ENCODE data around the gene ZNF513. TPM values are rescaled to one million over a fixed set of nuclear protein-coding genes. Genes with fewer than 3 reads are reported as not detected.

Gene ZNF513
- total and polyA plus RNA-seq, 2 donors (not counting 1 experiment from before 2014, with no cell fraction given) = 29.0 to 36.8 TPM

DNA sequence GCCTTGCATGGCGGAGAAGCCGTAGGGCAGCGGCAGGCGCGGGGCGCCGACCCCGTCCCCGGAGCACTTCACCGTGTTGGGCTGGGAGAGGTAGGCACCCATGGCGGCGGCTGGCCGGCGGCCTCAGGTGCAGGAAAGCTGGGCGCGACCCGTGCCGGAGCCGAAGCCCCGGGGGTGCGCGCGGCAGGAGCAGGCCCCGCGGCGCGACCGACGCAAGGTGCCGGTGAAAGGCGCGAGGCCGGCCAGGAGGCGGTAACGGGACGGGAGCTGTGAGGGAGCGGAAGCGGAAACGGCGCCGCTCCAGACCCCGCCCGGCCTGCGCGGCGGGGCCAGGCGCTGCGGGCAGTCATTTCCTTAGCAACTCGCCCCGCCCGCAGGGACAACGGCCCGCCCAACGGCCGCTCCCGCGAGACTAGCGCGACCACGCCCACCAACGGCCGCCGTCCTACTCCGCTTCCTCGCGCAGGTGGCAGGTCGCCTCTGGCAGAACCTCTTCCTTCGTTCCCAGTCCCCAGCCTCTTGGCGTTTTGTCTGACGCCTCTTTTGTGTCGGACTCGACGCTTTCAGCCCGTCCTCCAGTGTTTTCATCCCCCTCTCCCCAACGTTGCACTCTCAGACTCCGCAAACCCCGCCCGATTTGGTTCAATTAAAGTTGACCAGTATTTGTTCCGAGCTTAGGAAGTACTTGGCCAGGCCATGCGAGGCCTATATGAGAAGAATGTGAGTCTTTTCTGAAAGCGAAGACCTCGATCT is 29.0 kb upstream of the ZNF513 start, which contains the start of gene PPM1G:
Gene PPM1G, minus strand, starts transcription at position 271 of the 753 bp plus-strand sequence. Its CDS starts 169 bp downstream, at position 102.
- Mint-ChIP-seq H3K9me3 (ENCODE audit: insufficient read depth) (no peaks in the 10 kb centered on the region), H3K4me1 (peaks cover 26% of the 10 kb centered on the region), H3K27me3 (peaks cover 13% of the 10 kb centered on the region), H3K27ac (peak within 1 kb of the TSS; percentile 90), H3K4me3 (peak within 1 kb of the TSS; percentile 87)
- no peaks in the 10 kb centered on the region for H3K9me3 ChIP-seq (ENCODE audit: control extremely low read depth in 1 of 3, control insufficient read depth in 2 of 3, insufficient read depth in 1 of 3, low read length in 2 of 3)
- H3K27me3 ChIP-seq (replicated peaks in 1 of 4; ENCODE audit: control extremely low read depth in 1 of 4, control insufficient read depth in 3 of 4, insufficient read depth in 4 of 4, low read length in 3 of 4) = no peaks in the 10 kb centered on the region
- peaks cover 12% of the 10 kb centered on the region for H4K20me1 ChIP-seq (ENCODE audit: control insufficient read depth, insufficient read depth, low read length, poor library complexity, severe bottlenecking)
- H3K9ac ChIP-seq (ENCODE audit: low read length) = peak within 1 kb of the TSS; percentile 97
- ChIA-PET CTCF (interaction anchor here (1.0 to 2.6 kb wide), 7 partner anchors 16 to 53 kb away, joined by 3 to 31 read pairs (median 4); partner anchors contain the start of genes GTF3C2, NRBP1 and ZNF513), POLR2A (interaction anchor here (0.5 to 2.1 kb wide), 8 partner anchors 14 to 222 kb away, joined by 3 to 28 read pairs (median 5); partner anchors contain the start of genes CCDC121, EIF2B4, GPN1 and NRBP1)
- DNase-seq (peak; percentile 96), ATAC-seq (ENCODE audit: low read depth) (peak; percentile 97)
- H3K4me2 ChIP-seq (replicated peaks; ENCODE audit: low read depth, low read length, poor library complexity, severe bottlenecking) = peak within 1 kb of the TSS; percentile 78
- H3K36me3 ChIP-seq (replicated peaks in 1 of 2; ENCODE audit: control extremely low read depth in 1 of 2, control insufficient read depth in 1 of 2, extremely low read depth in 1 of 2, insufficient read depth in 2 of 2, low read length in 1 of 2) = peaks cover 0 to 7% of the 10 kb centered on the region in 2 experiments
- no peak for TF ChIP-seq EZH2 (IDR thresholded peaks at IDR 0.05; ENCODE audit: borderline replicate concordance, insufficient read depth, low read depth, low read length, poor library complexity, severe bottlenecking)
- TF ChIP-seq, protein P1, sequence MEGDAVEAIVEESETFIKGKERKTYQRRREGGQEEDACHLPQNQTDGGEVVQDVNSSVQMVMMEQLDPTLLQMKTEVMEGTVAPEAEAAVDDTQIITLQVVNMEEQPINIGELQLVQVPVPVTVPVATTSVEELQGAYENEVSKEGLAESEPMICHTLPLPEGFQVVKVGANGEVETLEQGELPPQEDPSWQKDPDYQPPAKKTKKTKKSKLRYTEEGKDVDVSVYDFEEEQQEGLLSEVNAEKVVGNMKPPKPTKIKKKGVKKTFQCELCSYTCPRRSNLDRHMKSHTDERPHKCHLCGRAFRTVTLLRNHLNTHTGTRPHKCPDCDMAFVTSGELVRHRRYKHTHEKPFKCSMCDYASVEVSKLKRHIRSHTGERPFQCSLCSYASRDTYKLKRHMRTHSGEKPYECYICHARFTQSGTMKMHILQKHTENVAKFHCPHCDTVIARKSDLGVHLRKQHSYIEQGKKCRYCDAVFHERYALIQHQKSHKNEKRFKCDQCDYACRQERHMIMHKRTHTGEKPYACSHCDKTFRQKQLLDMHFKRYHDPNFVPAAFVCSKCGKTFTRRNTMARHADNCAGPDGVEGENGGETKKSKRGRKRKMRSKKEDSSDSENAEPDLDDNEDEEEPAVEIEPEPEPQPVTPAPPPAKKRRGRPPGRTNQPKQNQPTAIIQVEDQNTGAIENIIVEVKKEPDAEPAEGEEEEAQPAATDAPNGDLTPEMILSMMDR (IDR thresholded peaks at IDR 0.05) = no peak
- WGBS (ENCODE audit: insufficient coverage) = 2% methylated on average over 82 of the region's 82 CpGs
- H3K27ac ChIP-seq (ENCODE audit: low read length in 2 of 2) = peak within 1 kb of the TSS; percentile 76 to 77
- peak within 1 kb of the TSS; percentile 88 for H2AFZ ChIP-seq (ENCODE audit: insufficient read depth, low read depth, low read length, poor library complexity, severe bottlenecking)
- intact Hi-C loops (cut with micrococcal nuclease) = loop anchor here (1.0 to 10.0 kb wide), 10 partner anchors 19 to 254 kb away; partner anchors contain the start of genes ATRAID, CAD, CCDC121 and EIF2B4
- H3K79me2 ChIP-seq (ENCODE audit: control insufficient read depth, insufficient read depth, low read length) = peaks cover 54% of the 10 kb centered on the region
- peaks cover 15 to 20% of the 10 kb centered on the region in 2 donors for H3K4me1 ChIP-seq (ENCODE audit: control insufficient read depth in 2 of 2, insufficient read depth in 2 of 2, low read length in 2 of 2)
- peak within 1 kb of the TSS; percentile 28 to 96 (median 95) for H3K4me3 ChIP-seq (ENCODE audit: control extremely low read depth in 1 of 5, extremely low read depth in 1 of 5, insufficient read depth in 1 of 5, low read depth in 2 of 5, low read length in 4 of 5)
